ENCODE data around the gene TNIP1. TPM values are rescaled to one million over a fixed set of nuclear protein-coding genes. Genes with fewer than 3 reads are reported as not detected.

Gene TNIP1
- total RNA-seq, 2 donors from 2014 or later = 56.7 to 77.5 TPM

- no peak for DNase-seq (ENCODE audit: low spot score)
- intact Hi-C loops (cut with DNase I) = no loop called here
Measured at GRCh38 chr5:151036556-151036955, 44.3 kb downstream of the TNIP1 start.

- intact Hi-C loops (cut with DNase I) = no loop called here
- DNase-seq (ENCODE audit: low spot score) = no peak
Measured at GRCh38 chr5:151034422-151035379, 46.1 kb downstream of the TNIP1 start.

DNA sequence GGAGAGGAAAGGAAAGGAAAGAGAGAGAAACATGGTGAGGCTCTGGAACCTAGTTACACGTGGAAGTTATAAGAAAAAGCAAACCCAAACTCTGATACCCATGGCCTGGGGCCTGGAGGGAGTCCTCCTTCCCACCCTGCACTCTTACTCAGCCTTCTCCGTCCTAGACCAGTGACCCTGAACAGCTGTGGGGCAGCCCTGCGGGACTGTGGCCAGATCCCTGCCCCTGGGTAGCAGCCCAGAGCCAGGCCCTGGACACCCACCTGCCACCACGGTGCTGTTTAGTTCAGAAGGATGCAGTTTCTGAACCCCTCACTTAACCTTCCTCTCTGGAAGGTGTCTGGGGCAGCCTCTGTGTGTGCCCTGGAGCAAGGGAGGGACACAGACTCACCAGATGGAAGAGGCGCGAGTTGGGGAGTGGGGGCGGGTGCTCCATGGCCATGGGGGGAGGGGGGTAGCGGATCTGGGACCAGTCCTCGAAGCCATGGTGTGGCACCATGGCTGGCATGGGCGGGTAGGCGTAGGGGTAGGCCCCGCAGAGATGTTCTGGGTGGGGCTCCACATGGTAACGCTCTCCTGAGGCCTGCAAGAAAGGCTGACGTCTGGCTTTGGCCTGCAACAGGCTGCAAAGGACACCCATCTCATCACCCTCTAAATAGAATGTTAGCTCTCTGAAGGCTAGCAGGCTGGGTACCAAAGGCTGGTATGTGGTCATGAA lies 47.5 kb downstream of the TNIP1 start:
- DNase-seq (ENCODE audit: low spot score) = no peak
- intact Hi-C loops (cut with DNase I) = no loop called here

- intact Hi-C loops (cut with DNase I) = no loop called here
- no peak for DNase-seq (ENCODE audit: low spot score)
Measured at GRCh38 chr5:151031554-151031953, 49.3 kb downstream of the TNIP1 start.

GRCh38 chr5:151030379-151030778 lies 50.5 kb downstream of the TNIP1 start:
- DNase-seq (ENCODE audit: low spot score) = peak; percentile 91
- intact Hi-C loops (cut with DNase I) = no loop called here

GRCh38 chr5:151030056-151030336 lies 50.8 kb downstream of the TNIP1 start:
- intact Hi-C loops (cut with DNase I) = no loop called here
- no peak for DNase-seq (ENCODE audit: low spot score)

GRCh38 chr5:151029179-151030055 lies 51.4 kb downstream of the TNIP1 start:
- intact Hi-C loops (cut with DNase I) = no loop called here
- no peak for DNase-seq (ENCODE audit: low spot score)

DNA sequence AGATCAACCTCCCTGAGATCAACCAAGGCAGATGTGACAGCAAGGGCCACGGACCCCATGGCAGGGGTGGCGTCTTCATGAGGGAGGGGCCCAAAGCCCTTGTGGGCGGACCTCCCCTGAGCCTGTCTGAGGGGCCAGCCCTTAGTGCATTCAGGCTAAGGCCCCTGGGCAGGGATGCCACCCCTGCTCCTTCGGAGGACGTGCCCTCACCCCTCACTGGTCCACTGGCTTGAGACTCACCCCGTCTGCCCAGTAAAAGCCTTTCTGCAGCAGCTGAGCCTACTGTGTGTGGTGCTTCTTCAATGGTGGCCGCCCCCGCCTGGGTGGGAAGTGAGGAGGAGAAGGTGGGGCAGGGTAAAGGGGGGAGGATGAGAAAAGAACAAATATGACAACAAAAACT lies 52.1 kb downstream of the TNIP1 start:
- intact Hi-C loops (cut with DNase I) = no loop called here
- peak; percentile 31 for DNase-seq (ENCODE audit: low spot score)

- DNase-seq (ENCODE audit: low spot score) = peak; percentile 59
- intact Hi-C loops (cut with DNase I) = no loop called here
Measured at GRCh38 chr5:151027961-151028479, 52.8 kb downstream of the TNIP1 start.

DNA sequence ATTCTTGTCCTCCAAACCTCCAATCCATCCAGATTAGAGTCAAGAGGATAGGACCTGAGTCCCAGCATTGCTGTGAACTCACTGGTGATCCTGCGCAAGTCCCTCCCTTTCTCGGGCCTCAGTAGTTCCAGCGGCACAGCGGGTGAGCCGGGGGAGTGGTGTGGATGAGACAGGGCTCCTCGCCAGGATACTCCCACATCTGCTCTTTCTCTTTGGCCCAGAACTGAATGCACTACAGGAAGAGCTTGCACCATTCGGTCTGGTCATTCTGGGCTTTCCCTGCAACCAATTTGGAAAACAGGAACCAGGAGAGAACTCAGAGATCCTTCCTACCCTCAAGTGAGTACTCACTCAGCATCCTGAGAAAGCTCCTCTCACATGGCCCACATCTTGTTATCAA lies 54.2 kb downstream of the TNIP1 start:
- DNase-seq (ENCODE audit: low spot score) = peak; percentile 89
- intact Hi-C loops (cut with DNase I) = no loop called here

DNA sequence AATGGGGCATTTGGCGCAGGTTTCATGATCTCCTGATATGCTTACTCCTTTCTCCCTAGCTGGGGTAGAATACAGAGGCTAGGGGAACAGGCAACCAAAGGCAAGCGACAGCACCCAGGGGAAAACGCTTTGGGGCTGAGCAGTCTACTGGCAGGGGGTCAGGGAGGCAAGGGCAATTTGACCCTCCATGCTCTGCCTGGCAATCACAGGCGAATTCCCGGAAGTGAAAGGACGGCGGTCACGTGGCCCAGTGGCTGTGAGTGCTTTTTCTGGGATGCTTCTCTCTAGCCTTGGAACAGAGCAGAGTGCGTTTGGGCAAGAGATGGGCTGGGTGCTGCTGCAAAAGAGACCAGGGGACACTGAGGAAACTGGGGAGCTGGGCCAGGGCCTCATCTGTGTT lies 54.7 kb downstream of the TNIP1 start:
- intact Hi-C loops (cut with DNase I) = no loop called here
- DNase-seq (ENCODE audit: low spot score) = no peak

- intact Hi-C loops (cut with DNase I) = no loop called here
Measured at GRCh38 chr5:151025250-151025606, 55.6 kb downstream of the TNIP1 start.

DNA sequence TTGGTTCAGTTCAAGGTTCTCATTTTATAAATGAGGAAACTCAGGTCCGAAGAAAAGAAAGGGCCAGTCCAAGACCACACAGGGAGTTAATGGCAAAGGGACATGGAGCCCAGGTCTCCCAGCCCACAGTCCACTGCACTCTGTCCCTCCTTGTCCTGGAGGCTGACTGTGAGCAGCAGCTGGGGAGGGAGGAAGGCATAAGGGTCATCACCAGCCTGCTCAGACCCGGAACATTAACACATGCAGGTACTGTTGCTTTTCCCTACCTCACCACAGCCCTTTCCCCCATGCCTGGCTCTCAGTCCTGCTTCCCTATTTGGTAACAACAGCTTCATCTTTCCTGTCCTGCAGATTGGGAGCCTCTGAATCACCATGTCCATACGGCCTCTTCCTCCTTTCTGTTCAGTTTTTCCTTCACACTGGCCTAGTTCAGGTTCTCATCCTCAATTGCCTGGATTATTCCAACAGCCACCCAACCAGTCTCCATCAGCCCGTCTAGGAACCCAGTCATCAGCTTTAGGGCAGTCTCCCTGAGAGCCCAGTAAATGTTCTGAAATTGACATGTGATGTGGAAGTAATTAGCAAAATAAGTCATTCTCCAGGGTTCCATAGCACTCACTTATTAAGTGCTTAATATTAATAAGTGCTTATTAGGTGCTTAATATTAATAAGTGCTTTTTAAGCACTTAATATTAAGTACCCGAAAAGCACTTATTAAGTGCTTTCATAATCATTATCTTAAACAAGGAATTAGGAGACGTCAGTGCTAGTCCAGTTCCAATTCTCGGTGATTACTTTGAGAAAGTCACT lies 56.2 kb downstream of the TNIP1 start:
- intact Hi-C loops (cut with DNase I) = no loop called here
- no peak for DNase-seq (ENCODE audit: low spot score)

More at GRCh38 chr5:151025250-151025606, 55.6 kb downstream of the TNIP1 start:
- DNase-seq (ENCODE audit: low spot score) = no peak

GRCh38 chr5:151023651-151024050 lies 57.2 kb downstream of the TNIP1 start:
- peak; percentile 93 for DNase-seq (ENCODE audit: low spot score)
- intact Hi-C loops (cut with DNase I) = no loop called here

GRCh38 chr5:151023047-151023615 lies 57.7 kb downstream of the TNIP1 start:
- intact Hi-C loops (cut with DNase I) = no loop called here
- peak; percentile 94 for DNase-seq (ENCODE audit: low spot score)

GRCh38 chr5:151022511-151023018 lies 58.3 kb downstream of the TNIP1 start:
- peak; percentile 90 for DNase-seq (ENCODE audit: low spot score)
- intact Hi-C loops (cut with DNase I) = no loop called here

GRCh38 chr5:151021746-151022145 lies 59.1 kb downstream of the TNIP1 start:
- intact Hi-C loops (cut with DNase I) = no loop called here
- no peak for DNase-seq (ENCODE audit: low spot score)
